Measurements from ENCODE around the gene CEMIP. TPM values are rescaled to one million over a fixed set of nuclear protein-coding genes. Genes with fewer than 3 reads are reported as not detected.

Gene CEMIP
- total RNA-seq, 1 donor from 2014 or later: not detected

DNA sequence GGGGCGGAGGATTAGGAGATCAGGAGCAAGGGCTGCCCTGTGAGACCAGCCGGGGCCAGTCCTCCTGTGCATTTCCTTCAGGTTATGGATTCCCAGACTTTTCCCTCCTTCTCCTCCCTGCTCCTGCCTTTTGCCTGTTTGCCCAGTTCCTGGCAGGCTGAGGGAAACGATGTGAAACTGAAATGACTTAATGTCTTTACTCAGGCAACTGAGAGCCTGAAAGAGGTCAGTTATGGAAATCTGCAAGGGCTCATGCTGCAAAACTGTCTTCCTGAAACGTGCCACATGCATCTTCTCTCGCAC lies 153.3 kb downstream of the CEMIP start:
- no peaks in the 10 kb centered on the region for H3K27me3 ChIP-seq
- Mint-ChIP-seq H3K4me3 (no peak overlapping the region), H3K9me3 (no peaks in the 10 kb centered on the region), H3K27me3 (ENCODE audit: insufficient read depth, low read depth) (peaks cover 2% of the 10 kb centered on the region), H3K4me1 (peaks cover 4% of the 10 kb centered on the region), H3K36me3 (peaks cover 5% of the 10 kb centered on the region), H3K27ac (no peak overlapping the region)
- H3K9me3 ChIP-seq (ENCODE audit: low read depth): no peaks in the 10 kb centered on the region
- no peak overlapping the region for H3K9ac ChIP-seq
- no peak for TF ChIP-seq EZH2phosphoT487 (IDR thresholded peaks at IDR 0.05)
- TF ChIP-seq, protein P1, sequence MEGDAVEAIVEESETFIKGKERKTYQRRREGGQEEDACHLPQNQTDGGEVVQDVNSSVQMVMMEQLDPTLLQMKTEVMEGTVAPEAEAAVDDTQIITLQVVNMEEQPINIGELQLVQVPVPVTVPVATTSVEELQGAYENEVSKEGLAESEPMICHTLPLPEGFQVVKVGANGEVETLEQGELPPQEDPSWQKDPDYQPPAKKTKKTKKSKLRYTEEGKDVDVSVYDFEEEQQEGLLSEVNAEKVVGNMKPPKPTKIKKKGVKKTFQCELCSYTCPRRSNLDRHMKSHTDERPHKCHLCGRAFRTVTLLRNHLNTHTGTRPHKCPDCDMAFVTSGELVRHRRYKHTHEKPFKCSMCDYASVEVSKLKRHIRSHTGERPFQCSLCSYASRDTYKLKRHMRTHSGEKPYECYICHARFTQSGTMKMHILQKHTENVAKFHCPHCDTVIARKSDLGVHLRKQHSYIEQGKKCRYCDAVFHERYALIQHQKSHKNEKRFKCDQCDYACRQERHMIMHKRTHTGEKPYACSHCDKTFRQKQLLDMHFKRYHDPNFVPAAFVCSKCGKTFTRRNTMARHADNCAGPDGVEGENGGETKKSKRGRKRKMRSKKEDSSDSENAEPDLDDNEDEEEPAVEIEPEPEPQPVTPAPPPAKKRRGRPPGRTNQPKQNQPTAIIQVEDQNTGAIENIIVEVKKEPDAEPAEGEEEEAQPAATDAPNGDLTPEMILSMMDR (IDR thresholded peaks at IDR 0.05): no peak
- no peak for TF ChIP-seq EZH2 (IDR thresholded peaks at IDR 0.05)
- no peak overlapping the region for H2AFZ ChIP-seq (replicated peaks)
- no peaks in the 10 kb centered on the region for H3K79me2 ChIP-seq (ENCODE audit: low read depth)
- no peak for DNase-seq (ENCODE audit: low spot score)
- H3K27ac ChIP-seq: no peak overlapping the region
- no peaks in the 10 kb centered on the region for H3F3A ChIP-seq (ENCODE audit: low read depth)
- no peak overlapping the region for H3K4me2 ChIP-seq
- no peaks in the 10 kb centered on the region for H3K36me3 ChIP-seq
- no peaks in the 10 kb centered on the region for H4K20me1 ChIP-seq (ENCODE audit: low read depth)
- H3K4me3 ChIP-seq: no peak overlapping the region
- no peaks in the 10 kb centered on the region for H3K4me1 ChIP-seq

DNA sequence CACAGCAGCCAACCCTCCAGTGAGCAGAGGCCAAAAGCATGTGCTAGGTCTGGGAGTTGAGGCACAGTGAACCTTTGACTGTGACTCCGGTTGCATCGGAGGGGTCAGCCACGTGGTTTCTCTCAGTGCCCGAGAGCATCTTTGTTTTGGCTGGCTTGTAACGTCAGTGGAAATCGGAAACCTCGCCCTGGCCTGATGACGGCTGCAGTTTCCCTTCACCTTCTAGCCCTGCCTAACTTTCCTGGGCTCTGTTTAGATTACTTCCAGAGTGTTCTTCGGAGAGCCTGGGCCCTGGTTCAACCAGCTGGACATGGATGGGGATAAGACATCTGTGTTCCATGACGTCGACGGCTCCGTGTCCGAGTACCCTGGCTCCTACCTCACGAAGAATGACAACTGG lies 153.8 kb downstream of the CEMIP start:
- no peak overlapping the region for H3K4me3 ChIP-seq
- no peak overlapping the region for H3K9ac ChIP-seq
- H3K9me3 ChIP-seq (ENCODE audit: low read depth): no peaks in the 10 kb centered on the region
- H3K27me3 Mint-ChIP-seq (ENCODE audit: insufficient read depth, low read depth): peaks cover 2% of the 10 kb centered on the region
- H3K4me1 Mint-ChIP-seq: peaks cover 4% of the 10 kb centered on the region
- no peak overlapping the region for H3K27ac Mint-ChIP-seq
- H2AFZ ChIP-seq (replicated peaks): no peak overlapping the region
- H3K27ac ChIP-seq: no peak overlapping the region
- no peaks in the 10 kb centered on the region for H3K36me3 ChIP-seq
- H3F3A ChIP-seq (ENCODE audit: low read depth): no peaks in the 10 kb centered on the region
- no peak overlapping the region for H3K4me3 Mint-ChIP-seq
- TF ChIP-seq, protein P1 (IDR thresholded peaks at IDR 0.05): no peak
- no peak for TF ChIP-seq EZH2 (IDR thresholded peaks at IDR 0.05)
- no peak for TF ChIP-seq EZH2phosphoT487 (IDR thresholded peaks at IDR 0.05)
- no peaks in the 10 kb centered on the region for H3K9me3 Mint-ChIP-seq
- no peaks in the 10 kb centered on the region for H3K27me3 ChIP-seq
- no peak overlapping the region for H3K4me2 ChIP-seq
- H3K36me3 Mint-ChIP-seq: peaks cover 5% of the 10 kb centered on the region
- no peaks in the 10 kb centered on the region for H4K20me1 ChIP-seq (ENCODE audit: low read depth)
- no peak for DNase-seq (ENCODE audit: low spot score)
- no peaks in the 10 kb centered on the region for H3K4me1 ChIP-seq
- H3K79me2 ChIP-seq (ENCODE audit: low read depth): no peaks in the 10 kb centered on the region

DNA sequence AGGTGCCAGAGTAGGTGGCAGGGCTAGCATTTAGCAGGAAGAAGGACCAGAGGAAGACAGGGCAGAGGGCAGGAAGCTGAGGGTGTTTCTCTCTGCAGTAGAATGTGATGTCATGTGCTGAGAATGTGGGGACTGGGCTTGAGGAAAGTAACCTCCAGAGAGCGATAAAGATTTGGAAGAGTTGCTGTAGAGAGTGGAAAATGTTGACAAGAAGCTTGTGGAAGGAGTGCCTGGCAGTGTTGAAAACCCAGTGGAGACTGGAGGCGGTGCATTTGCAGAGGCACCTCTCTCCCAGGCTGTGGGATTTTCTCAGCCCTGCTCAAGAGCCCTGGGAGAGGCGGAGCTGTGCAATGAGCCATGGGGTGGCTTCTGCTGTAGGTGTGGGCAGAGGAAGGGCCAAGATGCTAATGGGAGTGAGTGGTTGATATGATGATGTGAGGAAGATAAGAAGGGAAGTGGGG lies 155.6 kb downstream of the CEMIP start:
- Mint-ChIP-seq H3K27me3 (ENCODE audit: insufficient read depth, low read depth) (peaks cover 2% of the 10 kb centered on the region), H3K9me3 (no peaks in the 10 kb centered on the region), H3K36me3 (no peaks in the 10 kb centered on the region), H3K4me3 (no peak overlapping the region), H3K4me1 (peaks cover 4% of the 10 kb centered on the region), H3K27ac (no peak overlapping the region)
- Histone ChIP-seq H3K36me3 (no peaks in the 10 kb centered on the region), H3K27me3 (no peaks in the 10 kb centered on the region), H3K27ac (no peak overlapping the region), H3K9ac (no peak overlapping the region), H3K79me2 (ENCODE audit: low read depth) (no peaks in the 10 kb centered on the region), H3K4me2 (no peak overlapping the region), H3K4me1 (no peaks in the 10 kb centered on the region), H3F3A (ENCODE audit: low read depth) (no peaks in the 10 kb centered on the region), H3K4me3 (no peak overlapping the region), H2AFZ (replicated peaks) (no peak overlapping the region), H3K9me3 (ENCODE audit: low read depth) (no peaks in the 10 kb centered on the region), H4K20me1 (ENCODE audit: low read depth) (no peaks in the 10 kb centered on the region)
- TF ChIP-seq, protein P1 (IDR thresholded peaks at IDR 0.05): no peak
- TF ChIP-seq EZH2 (IDR thresholded peaks at IDR 0.05): no peak
- TF ChIP-seq EZH2phosphoT487 (IDR thresholded peaks at IDR 0.05): no peak
- DNase-seq (ENCODE audit: low spot score): no peak

All from neural progenitor cell (in vitro differentiated cells).